Activated CD8-positive, alpha-beta T cell treated with anti-CD3 and anti-CD28 coated beads for 36 hours (primary cell): ENCODE results near the gene PCDHGB4. TPM values are rescaled to one million over a fixed set of nuclear protein-coding genes. Genes with fewer than 3 reads are reported as not detected.
"Not testable (repeated sequence)": the region's sequence is repeated elsewhere in the genome, so short reads cannot be mapped to it uniquely, and the experiment has no call there.

Experiments
- ATAC-seq: fragments of 200-7000 bp; cut with Tn5 transposase; one replicate; pipeline ENCODE4 v1.10.0; 2021; ENCODE audit warnings: mild to moderate bottlenecking, moderate library complexity
- CTCF ChIA-PET: fragments of 350-600 bp; sonication (Branson Sonifier 250); formaldehyde crosslinking; loops from one replicate; lab custom pipeline; 2021; ENCODE audit warnings: antibody characterized with exemption; lab: Charles Lee
- POLR2A ChIA-PET: fragments of 350-600 bp; sonication (Branson Sonifier 250); formaldehyde crosslinking; loops from one replicate; lab custom pipeline; 2021; ENCODE audit warnings: antibody characterized with exemption; lab: Charles Lee
- DNase-seq: peaks from one replicate; pipeline ENCODE4 v3.0.0-alpha.2; 2020
- H3K27ac Mint-ChIP-seq: one replicate; pipeline ENCODE4 v1.8.0; 2021; ENCODE audit warnings: mild to moderate bottlenecking, mixed read lengths
- H3K27me3 Mint-ChIP-seq: one replicate; pipeline ENCODE4 v1.8.0; 2021; ENCODE audit warnings: mixed read lengths
- H3K36me3 Mint-ChIP-seq: one replicate; pipeline ENCODE4 v1.8.0; 2021; ENCODE audit warnings: low read depth, mixed read lengths
- H3K4me1 Mint-ChIP-seq: one replicate; pipeline ENCODE4 v1.8.0; 2021; ENCODE audit warnings: low read depth, mixed read lengths
- H3K4me3 Mint-ChIP-seq: one replicate; pipeline ENCODE4 v1.8.0; 2021; ENCODE audit warnings: mild to moderate bottlenecking, moderate library complexity, mixed read lengths
- H3K9me3 Mint-ChIP-seq: one replicate; pipeline ENCODE4 v1.8.0; 2021; ENCODE audit warnings: mixed read lengths
- intact Hi-C: fragments of 100-400 bp; cut with micrococcal nuclease; formaldehyde crosslinking; loops from one replicate; pipeline ENCODE4 v1.10.0; 2022
- total RNA-seq, 2 experiments: library from RNA; stranded (reverse); gene quantifications; one replicate each; pipeline ENCODE4 v1.2.3, GENCODE V29; 2021
- TF ChIP-seq, protein P1 (sequence below): fragments of 200-600 bp; IDR thresholded peaks from one replicate; pipeline ENCODE4 v1.8.0; 2022; ENCODE audit warnings: antibody characterized with exemption, mild to moderate bottlenecking

The PCDHGB4 gene
- total RNA-seq, 2 experiments from 2014 or later, result not detected

DNA sequence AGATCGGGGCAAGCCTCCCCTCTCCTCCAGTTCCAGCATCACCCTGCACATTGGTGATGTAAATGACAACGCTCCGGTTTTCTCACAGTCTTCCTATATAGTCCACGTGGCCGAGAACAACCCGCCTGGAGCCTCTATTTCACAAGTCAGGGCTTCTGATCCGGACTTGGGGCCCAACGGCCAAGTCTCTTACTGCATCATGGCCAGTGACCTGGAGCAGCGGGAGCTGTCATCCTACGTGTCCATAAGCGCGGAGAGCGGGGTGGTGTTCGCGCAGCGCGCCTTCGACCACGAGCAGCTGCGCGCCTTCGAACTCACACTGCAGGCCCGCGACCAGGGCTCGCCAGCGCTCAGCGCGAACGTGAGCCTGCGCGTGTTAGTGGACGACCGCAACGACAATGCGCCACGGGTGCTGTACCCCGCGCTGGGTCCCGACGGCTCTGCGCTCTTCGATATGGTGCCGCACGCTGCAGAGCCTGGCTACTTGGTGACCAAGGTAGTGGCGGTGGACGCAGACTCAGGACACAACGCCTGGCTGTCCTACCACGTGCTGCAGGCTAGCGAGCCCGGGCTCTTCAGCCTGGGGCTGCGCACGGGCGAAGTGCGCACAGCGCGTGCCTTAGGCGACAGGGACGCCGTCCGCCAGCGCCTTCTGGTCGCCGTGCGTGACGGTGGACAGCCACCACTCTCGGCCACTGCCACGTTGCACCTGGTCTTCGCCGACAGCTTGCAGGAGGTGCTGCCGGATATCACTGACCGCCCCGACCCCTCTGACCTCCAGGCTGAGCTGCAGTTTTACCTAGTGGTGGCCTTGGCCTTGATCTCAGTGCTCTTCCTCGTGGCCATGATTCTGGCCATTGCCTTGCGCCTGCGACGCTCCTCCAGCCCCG lies 1.9 kb downstream of the PCDHGB4 start:
- DNase-seq (no peak), ATAC-seq (no peak)
- CTCF ChIA-PET, result interaction anchor here (0.7 to 1.5 kb wide), 9 partner anchors 15 to 202 kb away, joined by 3 to 5 read pairs (median 3); partner anchors contain the start of genes PCDHGA11, PCDHGA3, PCDHGB3 and PCDHGB6
- peaks cover 20% of the 10 kb centered on the region for H3K36me3 Mint-ChIP-seq
- POLR2A ChIA-PET, result no interaction called here
- peaks cover 41% of the 10 kb centered on the region for H3K9me3 Mint-ChIP-seq
- H3K4me1 Mint-ChIP-seq, result peaks cover 2% of the 10 kb centered on the region
- H3K4me3 Mint-ChIP-seq, result no peak overlapping the region
- TF ChIP-seq, protein P1, sequence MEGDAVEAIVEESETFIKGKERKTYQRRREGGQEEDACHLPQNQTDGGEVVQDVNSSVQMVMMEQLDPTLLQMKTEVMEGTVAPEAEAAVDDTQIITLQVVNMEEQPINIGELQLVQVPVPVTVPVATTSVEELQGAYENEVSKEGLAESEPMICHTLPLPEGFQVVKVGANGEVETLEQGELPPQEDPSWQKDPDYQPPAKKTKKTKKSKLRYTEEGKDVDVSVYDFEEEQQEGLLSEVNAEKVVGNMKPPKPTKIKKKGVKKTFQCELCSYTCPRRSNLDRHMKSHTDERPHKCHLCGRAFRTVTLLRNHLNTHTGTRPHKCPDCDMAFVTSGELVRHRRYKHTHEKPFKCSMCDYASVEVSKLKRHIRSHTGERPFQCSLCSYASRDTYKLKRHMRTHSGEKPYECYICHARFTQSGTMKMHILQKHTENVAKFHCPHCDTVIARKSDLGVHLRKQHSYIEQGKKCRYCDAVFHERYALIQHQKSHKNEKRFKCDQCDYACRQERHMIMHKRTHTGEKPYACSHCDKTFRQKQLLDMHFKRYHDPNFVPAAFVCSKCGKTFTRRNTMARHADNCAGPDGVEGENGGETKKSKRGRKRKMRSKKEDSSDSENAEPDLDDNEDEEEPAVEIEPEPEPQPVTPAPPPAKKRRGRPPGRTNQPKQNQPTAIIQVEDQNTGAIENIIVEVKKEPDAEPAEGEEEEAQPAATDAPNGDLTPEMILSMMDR, result no peak
- intact Hi-C loops, result no loop called here
- H3K27ac Mint-ChIP-seq, result no peak overlapping the region
- H3K27me3 Mint-ChIP-seq, result peaks cover 67% of the 10 kb centered on the region

- ChIA-PET CTCF (interaction anchor here (1.0 to 2.2 kb wide), 9 partner anchors 15 to 206 kb away, joined by 3 to 9 read pairs (median 3); partner anchors contain the start of genes PCDHB9, PCDHGA1, PCDHGA10 and PCDHGA11), POLR2A (no interaction called here)
- Mint-ChIP-seq H3K4me3 (no peak within 1 kb of the TSS), H3K27me3 (peaks cover 57% of the 10 kb centered on the region), H3K4me1 (peaks cover 2% of the 10 kb centered on the region), H3K36me3 (peaks cover 19% of the 10 kb centered on the region), H3K27ac (no peak within 1 kb of the TSS), H3K9me3 (peaks cover 31% of the 10 kb centered on the region)
- no peak for DNase-seq
- TF ChIP-seq, protein P1, result peak; percentile 33
- ATAC-seq, result no peak
- intact Hi-C loops, result no loop called here
These were observed 5.1 kb downstream of the PCDHGB4 start, which contains the start of gene PCDHGA8 for GRCh38 chr5:141392429-141393198. Gene PCDHGA8, plus strand, starts transcription at chr5:141392633. Its CDS starts 181 bp downstream, at chr5:141392814.

DNA sequence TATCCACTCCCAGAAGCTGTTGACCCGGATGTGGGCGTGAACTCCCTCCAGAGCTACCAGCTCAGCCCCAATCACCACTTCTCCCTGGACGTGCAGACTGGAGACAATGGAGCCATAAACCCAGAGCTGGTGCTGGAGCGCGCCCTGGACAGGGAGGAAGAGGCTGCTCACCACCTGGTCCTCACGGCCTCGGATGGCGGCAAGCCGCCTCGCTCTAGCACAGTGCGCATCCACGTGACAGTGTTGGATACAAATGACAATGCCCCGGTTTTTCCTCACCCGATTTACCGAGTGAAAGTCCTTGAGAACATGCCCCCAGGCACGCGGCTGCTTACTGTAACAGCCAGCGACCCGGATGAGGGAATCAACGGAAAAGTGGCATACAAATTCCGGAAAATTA lies 5.8 kb downstream of the PCDHGB4 start:
- H3K9me3 Mint-ChIP-seq, result peaks cover 29% of the 10 kb centered on the region
- no peak for ATAC-seq
- H3K27me3 Mint-ChIP-seq, result peaks cover 57% of the 10 kb centered on the region

GRCh38 chr5:141394401-141395187 lies 7.1 kb downstream of the PCDHGB4 start:
- H3K4me3 Mint-ChIP-seq, intact Hi-C loops, POLR2A ChIA-PET, DNase-seq, H3K27ac Mint-ChIP-seq, H3K4me1 Mint-ChIP-seq, ATAC-seq: not testable (repeated sequence)
- Mint-ChIP-seq H3K9me3 (peaks cover 29% of the 10 kb centered on the region), H3K27me3 (peaks cover 55% of the 10 kb centered on the region), H3K36me3 (peaks cover 23% of the 10 kb centered on the region)
- CTCF ChIA-PET, result interaction anchor here (3.6 kb wide), 1 partner anchor 19 kb away, joined by 19 read pairs; the partner anchor contains the start of gene PCDHGA10

More for the DNA sequence above, 5.8 kb downstream of the PCDHGB4 start:
- no peak for DNase-seq
- Mint-ChIP-seq H3K36me3 (peaks cover 19% of the 10 kb centered on the region), H3K4me1 (peaks cover 2% of the 10 kb centered on the region), H3K27ac (no peak overlapping the region), H3K4me3 (no peak overlapping the region)
- intact Hi-C loops, result no loop called here
- TF ChIP-seq, protein P1, result no peak
- ChIA-PET POLR2A (no interaction called here), CTCF (interaction anchor here (0.6 to 2.2 kb wide), 6 partner anchors 14 to 92 kb away, joined by 3 to 9 read pairs (median 3); partner anchors contain the start of genes PCDHGA1, PCDHGA10, PCDHGA12 and PCDHGB6)
